BLaER1 treated with 17β-estradiol and CSF1 and Interleukin-3, amounts not matched to agents 10 nM and 100 nM (cell line): Measurements from ENCODE around the gene POLR1G.

Experiments used
- H3K27ac ChIP-seq, 11 experiments: shearing (Covaris generic); formaldehyde crosslinking; 2 replicates each; pipeline ENCODE4 v1.8.1; 2022
- H3K27me3 ChIP-seq, 11 experiments: shearing (Covaris generic); formaldehyde crosslinking; 2 replicates each; pipeline ENCODE4 v1.8.1; 2022
- H3K36me3 ChIP-seq, 11 experiments: shearing (Covaris generic); formaldehyde crosslinking; 2 replicates each; pipeline ENCODE4 v1.8.1; 2022
- H3K4me1 ChIP-seq, 10 experiments: shearing (Covaris generic); formaldehyde crosslinking; 2 replicates each; pipeline ENCODE4 v1.8.1; 2022
- H3K4me2 ChIP-seq, 11 experiments: shearing (Covaris generic); formaldehyde crosslinking; 2 replicates each; pipeline ENCODE4 v1.8.1; 2022
- H3K4me3 ChIP-seq, 10 experiments: shearing (Covaris generic); formaldehyde crosslinking; 2 replicates each; pipeline ENCODE4 v1.8.1; 2022
- H3K9ac ChIP-seq, 11 experiments: shearing (Covaris generic); formaldehyde crosslinking; 2 replicates each; pipeline ENCODE4 v1.8.1; 2022
- H3K9me3 ChIP-seq, 11 experiments: shearing (Covaris generic); formaldehyde crosslinking; replicated peaks in 1 of 11; 2 replicates each; pipeline ENCODE4 v1.8.1; 2022
- H4K20me1 ChIP-seq, 11 experiments: shearing (Covaris generic); formaldehyde crosslinking; 2 replicates each; pipeline ENCODE4 v1.8.1; 2022
- Cebpa-rat ChIP-seq, 11 experiments: shearing (Covaris generic); IDR thresholded peaks; 2 replicates each; pipeline ENCODE4 v1.8.1; 2022

POLR1G gene

GRCh38 chr19:45437328-45437727 lies 30.9 kb downstream of the POLR1G start:
- Histone ChIP-seq H3K36me3 (no peaks in the 10 kb centered on the region), H3K4me1 (peaks cover 22 to 37% (median 34%) of the 10 kb centered on the region in 10 experiments), H3K4me2 (no peak overlapping the region), H4K20me1 (no peaks in the 10 kb centered on the region), H3K9me3 (no peaks in the 10 kb centered on the region), H3K4me3 (no peak overlapping the region), H3K27ac (no peak overlapping the region), H3K27me3 (no peaks in the 10 kb centered on the region), H3K9ac (no peak overlapping the region)
- no peak for TF ChIP-seq Cebpa-rat (IDR thresholded peaks at IDR 0.05)

- no peak for TF ChIP-seq Cebpa-rat (IDR thresholded peaks at IDR 0.05)
- H4K20me1 ChIP-seq = no peaks in the 10 kb centered on the region
- peak overlapping the region; percentile 78 to 91 (median 88) for H3K9ac ChIP-seq
- H3K36me3 ChIP-seq = no peaks in the 10 kb centered on the region
- H3K9me3 ChIP-seq = no peaks in the 10 kb centered on the region
- no peaks in the 10 kb centered on the region for H3K27me3 ChIP-seq
- peaks cover 37 to 51% (median 44%) of the 10 kb centered on the region in 10 experiments for H3K4me1 ChIP-seq
- H3K4me2 ChIP-seq = peak overlapping the region; percentile 68 to 90 (median 81)
- H3K27ac ChIP-seq = peak overlapping the region; percentile 79 to 93 (median 92); a peak in 21 of 22 replicates
- peak overlapping the region; percentile 57 to 76 (median 69) for H3K4me3 ChIP-seq
Observed at GRCh38 chr19:45439190-45439568, 32.7 kb downstream of the POLR1G start.

- Histone ChIP-seq H3K27me3 (no peaks in the 10 kb centered on the region), H3K9me3 (no peaks in the 10 kb centered on the region), H3K9ac (peak overlapping the region; percentile 78 to 91 (median 88)), H3K4me3 (peak overlapping the region; percentile 57 to 76 (median 69)), H3K4me1 (peaks cover 41 to 55% (median 48%) of the 10 kb centered on the region in 10 experiments), H3K4me2 (peak overlapping the region; percentile 68 to 90 (median 81)), H4K20me1 (no peaks in the 10 kb centered on the region), H3K27ac (peak overlapping the region; percentile 79 to 93 (median 92)), H3K36me3 (no peaks in the 10 kb centered on the region)
- TF ChIP-seq Cebpa-rat (IDR thresholded peaks at IDR 0.05) = no peak
Observed at GRCh38 chr19:45439569-45440258, 33.3 kb downstream of the POLR1G start.

GRCh38 chr19:45440259-45440638 lies 33.8 kb downstream of the POLR1G start:
- H3K4me1 ChIP-seq = peaks cover 46 to 61% (median 54%) of the 10 kb centered on the region in 10 experiments
- peak overlapping the region; percentile 79 to 93 (median 92); a peak in 20 of 22 replicates for H3K27ac ChIP-seq
- H3K4me2 ChIP-seq = peak overlapping the region; percentile 68 to 90 (median 81)
- H3K36me3 ChIP-seq = no peaks in the 10 kb centered on the region
- peak overlapping the region; percentile 57 to 76 (median 69) for H3K4me3 ChIP-seq
- TF ChIP-seq Cebpa-rat (IDR thresholded peaks at IDR 0.05) = no peak
- H3K9ac ChIP-seq = peak overlapping the region; percentile 78 to 91 (median 88); a peak in 21 of 22 replicates
- no peaks in the 10 kb centered on the region for H4K20me1 ChIP-seq
- no peaks in the 10 kb centered on the region for H3K27me3 ChIP-seq
- H3K9me3 ChIP-seq = no peaks in the 10 kb centered on the region

- Histone ChIP-seq H3K9ac (peak overlapping the region in 10 of 11 experiments; percentile 78 to 91 (median 88); a peak in 15 of 22 replicates), H3K4me1 (peaks cover 46 to 69% (median 62%) of the 10 kb centered on the region in 10 experiments)
Observed at GRCh38 chr19:45440873-45441654, 34.6 kb downstream of the POLR1G start.

GRCh38 chr19:45442408-45442777 lies 35.9 kb downstream of the POLR1G start:
- no peak for TF ChIP-seq Cebpa-rat (IDR thresholded peaks at IDR 0.05)
- H4K20me1 ChIP-seq = no peaks in the 10 kb centered on the region
- H3K27me3 ChIP-seq = no peaks in the 10 kb centered on the region
- peaks cover 46 to 78% (median 63%) of the 10 kb centered on the region in 10 experiments for H3K4me1 ChIP-seq
- no peaks in the 10 kb centered on the region for H3K36me3 ChIP-seq
- H3K27ac ChIP-seq = peak overlapping the region in 10 of 11 experiments; percentile 87 to 94 (median 92); a peak in 20 of 22 replicates
- no peaks in the 10 kb centered on the region for H3K9me3 ChIP-seq
- H3K4me2 ChIP-seq = peak overlapping the region; percentile 76 to 97 (median 91)
- H3K9ac ChIP-seq = peak overlapping the region in 9 of 11 experiments; percentile 78 to 88 (median 83); a peak in 18 of 22 replicates
- peak overlapping the region in 5 of 10 experiments; percentile 56 to 68 (median 59); a peak in 5 of 20 replicates for H3K4me3 ChIP-seq

More at GRCh38 chr19:45440873-45441654, 34.6 kb downstream of the POLR1G start:
- no peak for TF ChIP-seq Cebpa-rat (IDR thresholded peaks at IDR 0.05)
- Histone ChIP-seq H3K27ac (peak overlapping the region in 10 of 11 experiments; percentile 79 to 93 (median 92); a peak in 18 of 22 replicates), H3K4me2 (peak overlapping the region; percentile 68 to 90 (median 81)), H3K27me3 (no peaks in the 10 kb centered on the region), H3K4me3 (no peak overlapping the region; a peak in 1 of 20 replicates), H3K9me3 (no peaks in the 10 kb centered on the region), H3K36me3 (no peaks in the 10 kb centered on the region), H4K20me1 (no peaks in the 10 kb centered on the region)

- Histone ChIP-seq H4K20me1 (no peaks in the 10 kb centered on the region), H3K4me3 (peak overlapping the region; percentile 45 to 68 (median 57)), H3K27me3 (no peaks in the 10 kb centered on the region), H3K4me1 (peaks cover 46 to 79% (median 63%) of the 10 kb centered on the region in 10 experiments), H3K9ac (peak overlapping the region; percentile 72 to 88 (median 83)), H3K9me3 (no peaks in the 10 kb centered on the region), H3K36me3 (no peaks in the 10 kb centered on the region), H3K27ac (peak overlapping the region; percentile 68 to 94 (median 92); a peak in 21 of 22 replicates), H3K4me2 (peak overlapping the region; percentile 76 to 97 (median 91))
- no peak for TF ChIP-seq Cebpa-rat (IDR thresholded peaks at IDR 0.05)
Observed at GRCh38 chr19:45442778-45443461, 36.5 kb downstream of the POLR1G start.

GRCh38 chr19:45443462-45444317 lies 37.2 kb downstream of the POLR1G start:
- H3K27me3 ChIP-seq = no peaks in the 10 kb centered on the region
- peak overlapping the region; percentile 76 to 97 (median 91) for H3K4me2 ChIP-seq
- H3K9ac ChIP-seq = peak overlapping the region; percentile 72 to 88 (median 83)
- H3K36me3 ChIP-seq = no peaks in the 10 kb centered on the region
- no peaks in the 10 kb centered on the region for H4K20me1 ChIP-seq
- H3K27ac ChIP-seq = peak overlapping the region; percentile 68 to 94 (median 92)
- peak overlapping the region; percentile 45 to 68 (median 57) for H3K4me3 ChIP-seq
- TF ChIP-seq Cebpa-rat (IDR thresholded peaks at IDR 0.05) = peak in 9 of 11 experiments; percentile 71 to 97 (median 92); a peak in 18 of 22 replicates
- no peaks in the 10 kb centered on the region for H3K9me3 ChIP-seq
- peaks cover 44 to 83% (median 65%) of the 10 kb centered on the region in 10 experiments for H3K4me1 ChIP-seq
